ENCODE data around the gene C15orf39.

Gene C15orf39

GRCh38 chr15:75201616-75202250 is at the start of gene C15orf39:
Gene C15orf39 (plus strand): TSS chr15:75201882. CDS start chr15:75206049, 4,167 bp downstream.
- peak within 1 kb of the TSS; percentile 79 for H3K9ac ChIP-seq (ENCODE audit: low read length)
- no peaks in the 10 kb centered on the region for H3K27me3 ChIP-seq (ENCODE audit: control insufficient read depth, insufficient read depth, low read length)
- H3K4me1 ChIP-seq (ENCODE audit: control insufficient read depth, insufficient read depth, low read length): peaks cover 10% of the 10 kb centered on the region
- peak within 1 kb of the TSS; percentile 87 for H3K4me3 ChIP-seq (ENCODE audit: low read length)
- H3K36me3 ChIP-seq (ENCODE audit: control insufficient read depth, insufficient read depth, low read length): peaks cover 4% of the 10 kb centered on the region
- H3K27ac ChIP-seq (ENCODE audit: low read depth, low read length): peak within 1 kb of the TSS; percentile 72

- no peaks in the 10 kb centered on the region for H3K27me3 ChIP-seq (ENCODE audit: control insufficient read depth, insufficient read depth, low read length)
- H3K4me3 ChIP-seq (ENCODE audit: low read length): no peak overlapping the region
- no peaks in the 10 kb centered on the region for H3K4me1 ChIP-seq (ENCODE audit: control insufficient read depth, insufficient read depth, low read length)
- no peaks in the 10 kb centered on the region for H3K36me3 ChIP-seq (ENCODE audit: control insufficient read depth, insufficient read depth, low read length)
- no peak overlapping the region for H3K27ac ChIP-seq (ENCODE audit: low read depth, low read length)
- H3K9ac ChIP-seq (ENCODE audit: low read length): no peak overlapping the region
Observed at GRCh38 chr15:75152382-75153079, 49.2 kb upstream of the C15orf39 start.

- no peaks in the 10 kb centered on the region for H3K4me1 ChIP-seq (ENCODE audit: control insufficient read depth, insufficient read depth, low read length)
- H3K27me3 ChIP-seq (ENCODE audit: control insufficient read depth, insufficient read depth, low read length): no peaks in the 10 kb centered on the region
- H3K36me3 ChIP-seq (ENCODE audit: control insufficient read depth, insufficient read depth, low read length): no peaks in the 10 kb centered on the region
- H3K4me3 ChIP-seq (ENCODE audit: low read length): no peak overlapping the region
- no peak overlapping the region for H3K27ac ChIP-seq (ENCODE audit: low read depth, low read length)
- H3K9ac ChIP-seq (ENCODE audit: low read length): no peak overlapping the region
Observed at GRCh38 chr15:75153087-75153486, 48.6 kb upstream of the C15orf39 start.

GRCh38 chr15:75153565-75154276 is 48.0 kb upstream of the C15orf39 start:
- Histone ChIP-seq H3K4me1 (ENCODE audit: control insufficient read depth, insufficient read depth, low read length) (no peaks in the 10 kb centered on the region), H3K27ac (ENCODE audit: low read depth, low read length) (no peak overlapping the region), H3K27me3 (ENCODE audit: control insufficient read depth, insufficient read depth, low read length) (no peaks in the 10 kb centered on the region), H3K4me3 (ENCODE audit: low read length) (no peak overlapping the region), H3K9ac (ENCODE audit: low read length) (no peak overlapping the region), H3K36me3 (ENCODE audit: control insufficient read depth, insufficient read depth, low read length) (no peaks in the 10 kb centered on the region)

GRCh38 chr15:75154461-75155062 is 47.1 kb upstream of the C15orf39 start:
- no peak overlapping the region for H3K27ac ChIP-seq (ENCODE audit: low read depth, low read length)
- no peaks in the 10 kb centered on the region for H3K36me3 ChIP-seq (ENCODE audit: control insufficient read depth, insufficient read depth, low read length)
- H3K9ac ChIP-seq (ENCODE audit: low read length): no peak overlapping the region
- H3K27me3 ChIP-seq (ENCODE audit: control insufficient read depth, insufficient read depth, low read length): no peaks in the 10 kb centered on the region
- H3K4me1 ChIP-seq (ENCODE audit: control insufficient read depth, insufficient read depth, low read length): no peaks in the 10 kb centered on the region
- H3K4me3 ChIP-seq (ENCODE audit: low read length): no peak overlapping the region

- Histone ChIP-seq H3K27ac (ENCODE audit: low read depth, low read length) (no peak overlapping the region), H3K9ac (ENCODE audit: low read length) (no peak overlapping the region), H3K4me1 (ENCODE audit: control insufficient read depth, insufficient read depth, low read length) (no peaks in the 10 kb centered on the region), H3K36me3 (ENCODE audit: control insufficient read depth, insufficient read depth, low read length) (no peaks in the 10 kb centered on the region), H3K4me3 (ENCODE audit: low read length) (no peak overlapping the region), H3K27me3 (ENCODE audit: control insufficient read depth, insufficient read depth, low read length) (no peaks in the 10 kb centered on the region)
Observed at GRCh38 chr15:75156326-75157215, 45.1 kb upstream of the C15orf39 start.

- Histone ChIP-seq H3K9ac (ENCODE audit: low read length) (no peak overlapping the region), H3K27me3 (ENCODE audit: control insufficient read depth, insufficient read depth, low read length) (no peaks in the 10 kb centered on the region), H3K36me3 (ENCODE audit: control insufficient read depth, insufficient read depth, low read length) (no peaks in the 10 kb centered on the region), H3K4me1 (ENCODE audit: control insufficient read depth, insufficient read depth, low read length) (no peaks in the 10 kb centered on the region), H3K4me3 (ENCODE audit: low read length) (no peak overlapping the region), H3K27ac (ENCODE audit: low read depth, low read length) (no peak overlapping the region)
Observed at GRCh38 chr15:75158402-75158801, 43.3 kb upstream of the C15orf39 start.

GRCh38 chr15:75159244-75159643 is 42.4 kb upstream of the C15orf39 start:
- no peak overlapping the region for H3K27ac ChIP-seq (ENCODE audit: low read depth, low read length)
- H3K4me3 ChIP-seq (ENCODE audit: low read length): no peak overlapping the region
- H3K36me3 ChIP-seq (ENCODE audit: control insufficient read depth, insufficient read depth, low read length): no peaks in the 10 kb centered on the region
- H3K27me3 ChIP-seq (ENCODE audit: control insufficient read depth, insufficient read depth, low read length): no peaks in the 10 kb centered on the region
- no peaks in the 10 kb centered on the region for H3K4me1 ChIP-seq (ENCODE audit: control insufficient read depth, insufficient read depth, low read length)
- no peak overlapping the region for H3K9ac ChIP-seq (ENCODE audit: low read length)

GRCh38 chr15:75161106-75161916 is 40.4 kb upstream of the C15orf39 start:
- Histone ChIP-seq H3K27ac (ENCODE audit: low read depth, low read length) (no peak overlapping the region), H3K4me3 (ENCODE audit: low read length) (no peak overlapping the region), H3K4me1 (ENCODE audit: control insufficient read depth, insufficient read depth, low read length) (no peaks in the 10 kb centered on the region), H3K36me3 (ENCODE audit: control insufficient read depth, insufficient read depth, low read length) (no peaks in the 10 kb centered on the region), H3K27me3 (ENCODE audit: control insufficient read depth, insufficient read depth, low read length) (no peaks in the 10 kb centered on the region), H3K9ac (ENCODE audit: low read length) (no peak overlapping the region)

- Histone ChIP-seq H3K4me3 (ENCODE audit: low read length) (no peak overlapping the region), H3K27ac (ENCODE audit: low read depth, low read length) (no peak overlapping the region), H3K36me3 (ENCODE audit: control insufficient read depth, insufficient read depth, low read length) (no peaks in the 10 kb centered on the region), H3K4me1 (ENCODE audit: control insufficient read depth, insufficient read depth, low read length) (no peaks in the 10 kb centered on the region), H3K9ac (ENCODE audit: low read length) (no peak overlapping the region), H3K27me3 (ENCODE audit: control insufficient read depth, insufficient read depth, low read length) (no peaks in the 10 kb centered on the region)
Observed at GRCh38 chr15:75161917-75162414, 39.7 kb upstream of the C15orf39 start.

- Histone ChIP-seq H3K36me3 (ENCODE audit: control insufficient read depth, insufficient read depth, low read length) (no peaks in the 10 kb centered on the region), H3K27ac (ENCODE audit: low read depth, low read length) (no peak overlapping the region), H3K9ac (ENCODE audit: low read length) (no peak overlapping the region), H3K4me3 (ENCODE audit: low read length) (no peak overlapping the region), H3K4me1 (ENCODE audit: control insufficient read depth, insufficient read depth, low read length) (no peaks in the 10 kb centered on the region), H3K27me3 (ENCODE audit: control insufficient read depth, insufficient read depth, low read length) (no peaks in the 10 kb centered on the region)
Observed at GRCh38 chr15:75163150-75163564, 38.5 kb upstream of the C15orf39 start.
